GM21786 (cell line): ENCODE data around the gene SPIC.
"Not testable (repeated sequence)": the region's sequence is repeated elsewhere in the genome, so short reads cannot be mapped to it uniquely, and the experiment has no call there.

Experiments
- ATAC-seq: cut with Tn5 transposase; IDR thresholded peaks from one replicate; pipeline ENCODE4 v1.9.1; 2021; ENCODE audit not compliant: unreplicated experiment

Gene SPIC

DNA sequence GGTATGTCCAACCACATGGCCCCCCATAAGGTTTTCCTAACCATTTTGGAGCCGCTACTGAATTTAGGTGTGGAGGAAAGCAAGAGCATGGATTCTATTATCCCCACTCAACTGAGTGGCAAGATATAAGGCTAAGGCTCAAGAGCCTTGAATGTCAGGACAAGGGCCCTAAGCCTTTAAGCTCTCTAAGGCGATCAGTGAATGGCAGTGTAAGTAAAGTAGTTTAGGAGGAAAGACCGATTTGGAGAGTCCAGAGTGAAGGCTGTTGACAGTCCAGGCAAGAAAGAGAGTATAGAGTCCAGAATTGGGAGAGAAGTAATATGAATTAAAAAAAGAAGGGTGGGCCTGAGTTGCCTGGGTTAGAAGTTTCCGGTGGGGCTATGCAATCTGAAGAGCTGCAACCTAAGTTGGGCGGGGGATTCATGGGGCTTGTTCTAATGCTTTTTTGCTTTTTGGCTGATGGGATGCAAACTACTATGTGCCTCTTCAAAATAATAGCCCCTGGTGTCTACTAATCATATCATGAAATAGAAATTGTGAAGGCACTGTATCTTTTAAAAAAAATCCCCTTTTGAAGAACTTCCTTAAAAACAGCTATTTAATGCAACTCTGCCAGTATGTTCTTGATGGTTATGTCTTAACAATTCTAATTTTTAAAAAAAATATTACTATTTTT is at the start of gene SPIC:
Gene SPIC (plus strand): TSS at position 626 of the 676 bp plus-strand sequence. CDS start 1,569 bp downstream, outside the sequence.
- ATAC-seq = no peak

- no peak for ATAC-seq
These were observed 44.7 kb upstream of the SPIC start for GRCh38 chr12:101430456-101430855.

DNA sequence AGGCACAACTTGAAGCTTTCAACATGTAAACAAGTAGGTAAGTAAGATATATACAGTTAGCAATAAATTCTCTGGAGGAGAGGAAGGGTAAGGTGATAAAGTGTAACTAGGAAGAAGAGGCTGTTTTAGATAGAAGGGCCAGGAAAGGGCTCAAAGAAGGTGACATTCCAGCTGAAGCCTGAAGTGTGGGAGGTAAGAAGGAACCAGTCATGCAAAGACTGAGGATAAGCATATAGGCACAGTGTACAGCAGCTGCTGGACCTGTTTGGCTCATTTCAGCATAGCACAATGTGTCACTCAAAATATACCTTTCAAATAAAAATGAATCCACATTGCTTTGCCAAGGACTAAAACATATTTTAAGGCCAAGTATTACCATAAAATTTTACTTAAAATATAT is 39.0 kb upstream of the SPIC start:
- no peak for ATAC-seq

DNA sequence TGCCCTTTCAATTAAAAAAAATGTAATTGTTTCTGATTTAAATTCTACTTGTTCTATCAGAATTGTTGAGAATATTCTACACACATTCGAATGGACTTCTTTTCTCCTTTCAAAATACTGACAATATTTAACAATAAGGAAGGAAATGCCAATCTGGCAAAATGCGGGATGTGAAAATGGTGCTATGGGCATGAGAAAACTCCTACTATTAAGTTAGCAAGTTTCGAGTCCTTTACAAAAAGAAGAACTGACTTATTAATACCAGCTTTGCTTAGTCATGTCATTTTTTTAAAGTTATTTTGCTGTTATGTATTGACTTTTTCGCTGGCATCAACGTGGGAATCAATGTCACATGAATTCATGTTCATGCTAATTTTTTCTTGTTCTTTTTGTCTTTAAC is 35.9 kb upstream of the SPIC start:
- ATAC-seq = no peak

DNA sequence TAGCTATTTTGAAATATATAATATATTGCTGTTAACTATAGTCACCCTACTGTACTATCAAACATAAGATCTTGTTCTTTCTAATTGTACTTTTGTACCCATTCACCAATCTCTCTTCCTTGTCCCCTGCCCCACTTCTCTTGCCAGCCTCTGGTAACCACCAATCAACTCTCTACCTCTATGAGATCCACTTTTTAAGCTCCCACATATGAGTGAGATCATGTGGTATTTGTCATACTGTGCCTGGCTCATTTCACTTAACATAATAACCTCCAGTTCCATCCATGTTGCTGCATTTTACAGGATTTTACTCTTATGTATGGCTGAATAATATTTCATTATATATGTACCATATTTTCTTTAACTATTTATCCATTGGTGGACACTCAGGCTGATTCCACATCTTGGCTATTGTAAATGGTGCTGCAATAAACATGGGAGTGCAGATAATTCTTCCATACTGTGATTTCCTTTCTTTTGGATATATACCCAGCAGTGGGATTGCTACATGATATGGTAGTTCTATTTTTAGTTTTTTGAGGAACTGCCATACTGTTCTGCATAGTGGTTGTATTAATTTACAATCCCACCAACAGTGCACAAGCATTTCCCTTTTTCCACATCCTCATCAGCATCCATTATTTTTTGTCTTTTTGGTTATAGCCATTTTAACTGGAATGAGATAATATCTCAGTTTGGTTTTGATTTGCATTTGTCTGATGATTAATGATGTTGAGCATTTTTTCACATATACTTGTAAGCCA is 33.5 kb upstream of the SPIC start:
- no peak for ATAC-seq

DNA sequence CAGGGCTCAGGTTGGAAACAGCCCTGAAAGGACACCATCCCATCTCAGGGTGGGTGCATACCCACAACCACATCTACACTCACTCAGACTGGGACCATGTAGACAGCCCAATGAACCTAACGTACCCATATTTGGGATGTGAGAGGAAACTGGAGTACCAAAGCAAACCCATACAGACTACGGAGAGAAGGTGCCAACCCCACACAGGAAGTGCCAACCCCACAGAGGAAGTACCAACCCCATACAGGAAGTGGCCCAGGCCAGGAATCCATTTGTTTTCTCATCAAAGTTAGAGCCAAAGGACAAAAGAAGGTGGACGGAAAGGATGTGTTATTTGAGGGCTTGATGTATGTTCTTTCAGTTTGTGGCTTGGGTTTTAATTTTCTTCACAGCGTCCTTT is 19.5 kb upstream of the SPIC start:
- ATAC-seq = no peak

DNA sequence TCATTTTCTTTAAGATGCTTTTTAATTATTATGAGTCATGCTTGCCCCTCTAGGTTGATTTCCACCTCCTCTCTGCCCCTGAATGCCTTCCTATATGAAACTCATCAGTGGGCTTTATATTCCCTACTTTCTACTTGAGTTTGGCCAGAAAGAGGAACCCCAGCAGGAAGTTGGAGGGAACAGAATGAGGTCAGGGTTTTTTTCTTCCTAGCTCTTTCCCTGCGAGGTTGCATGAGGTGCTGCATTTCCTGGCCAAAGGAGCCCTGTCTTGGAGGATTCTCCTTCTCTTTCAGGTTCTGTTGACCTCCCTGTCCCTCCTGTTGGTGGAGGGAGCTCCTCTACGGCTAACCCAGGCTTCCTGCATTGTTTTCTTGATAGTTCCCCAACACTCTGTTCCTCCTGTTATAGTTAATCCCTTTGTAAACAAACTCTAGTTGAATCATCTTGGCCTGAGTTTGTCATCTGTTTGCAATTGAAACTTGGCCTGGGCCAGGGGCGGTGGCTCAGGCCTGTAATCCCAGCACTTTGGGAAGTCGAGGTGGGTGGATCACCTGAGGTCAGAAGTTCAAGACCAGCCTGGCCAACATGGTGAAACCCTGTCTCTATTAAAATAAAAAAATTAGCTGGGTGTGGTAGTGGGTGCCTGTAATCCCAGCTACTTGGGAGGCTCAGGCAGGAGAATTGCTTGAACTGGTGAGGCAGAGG is 15.3 kb upstream of the SPIC start:
- no peak for ATAC-seq

- ATAC-seq = no peak
These were observed 6.2 kb upstream of the SPIC start for GRCh38 chr12:101468948-101469347.

GRCh38 chr12:101470939-101471338 is 4.2 kb upstream of the SPIC start:
- no peak for ATAC-seq

GRCh38 chr12:101471878-101472277 is 3.3 kb upstream of the SPIC start:
- ATAC-seq = not testable (repeated sequence)

GRCh38 chr12:101474248-101474647 is 888 bp upstream of the SPIC start:
- no peak for ATAC-seq

DNA sequence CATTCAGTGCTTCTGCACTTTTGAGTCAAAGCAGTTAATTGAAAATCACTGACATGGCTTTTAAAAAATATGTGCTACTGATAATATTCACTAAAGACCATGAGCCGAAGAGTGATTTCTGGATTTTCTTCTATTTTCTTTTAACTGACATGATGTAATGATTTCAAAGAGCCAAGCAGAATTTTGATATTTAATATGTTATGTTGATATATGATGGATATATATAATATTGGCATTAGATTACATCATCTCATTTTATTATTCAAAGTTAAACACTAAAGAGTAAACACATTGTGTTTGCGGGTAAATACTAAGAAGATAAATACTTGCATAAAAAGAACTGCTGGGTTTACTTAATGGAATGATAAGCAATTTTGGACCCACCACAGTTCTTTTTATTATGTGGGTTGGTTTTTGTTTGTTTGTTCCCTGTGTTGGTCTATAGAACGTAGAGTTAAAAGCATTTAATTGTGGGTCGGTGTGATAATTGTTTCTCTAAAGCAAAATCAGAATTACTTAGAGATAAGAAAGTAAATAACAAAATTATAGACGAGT is 692 bp downstream of the SPIC start:
- ATAC-seq = no peak

- no peak for ATAC-seq
These were observed 5.7 kb downstream of the SPIC start for GRCh38 chr12:101480849-101481248.

- no peak for ATAC-seq
These were observed 9.9 kb downstream of the SPIC start for GRCh38 chr12:101485021-101485420.

DNA sequence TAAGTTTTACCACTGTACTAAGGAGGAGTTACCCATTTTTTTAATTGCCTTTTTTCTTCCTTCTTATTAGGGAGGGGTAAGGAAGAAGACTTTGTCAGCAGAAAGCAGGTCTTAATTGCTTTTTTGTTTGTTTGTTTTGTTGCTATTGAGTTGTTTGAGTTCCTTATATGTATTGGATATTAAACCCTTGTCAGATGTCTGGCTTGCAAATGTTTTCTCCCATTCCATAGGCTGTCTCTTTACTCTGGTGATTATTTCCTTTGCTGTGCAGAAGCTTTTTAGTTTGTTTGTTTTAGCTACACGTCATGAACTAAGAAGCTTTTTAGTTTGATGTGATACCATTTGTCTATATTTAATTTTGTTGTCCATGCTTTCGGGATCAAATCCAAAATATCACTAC is 13.3 kb downstream of the SPIC start:
- no peak for ATAC-seq

DNA sequence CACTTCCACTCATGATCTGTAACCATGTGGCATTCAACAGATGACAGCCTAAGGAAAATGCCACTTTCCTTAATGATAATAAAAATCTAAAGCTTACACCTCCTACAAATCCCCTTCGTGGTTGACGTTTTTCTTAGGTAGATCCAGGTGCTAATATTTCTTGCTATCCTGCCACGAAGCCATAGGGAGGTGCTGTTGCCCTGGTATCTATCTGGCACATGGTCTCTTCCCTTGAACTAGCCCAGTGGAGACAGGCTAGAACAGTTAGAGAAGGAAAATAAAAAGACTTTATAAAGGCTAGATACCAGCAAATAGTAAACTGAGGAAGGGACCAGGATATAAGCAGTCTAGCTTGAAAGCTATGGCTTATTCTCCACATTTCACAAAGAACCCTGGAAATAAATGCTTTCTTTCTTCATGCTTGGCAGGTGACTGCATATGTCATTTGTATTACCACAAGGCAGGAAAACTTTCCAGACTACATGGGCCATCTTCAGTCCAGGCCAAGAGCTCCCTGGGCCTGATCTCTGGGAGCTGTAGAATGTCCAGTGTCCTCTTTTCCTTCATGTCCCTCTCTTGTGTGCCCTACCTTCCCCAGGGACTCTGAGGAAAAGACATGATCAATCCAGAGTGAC is 15.3 kb downstream of the SPIC start:
- ATAC-seq = no peak

- no peak for ATAC-seq
These were observed 16.2 kb downstream of the SPIC start for GRCh38 chr12:101491329-101491728.

GRCh38 chr12:101493556-101493955 is 18.4 kb downstream of the SPIC start:
- no peak for ATAC-seq

GRCh38 chr12:101498252-101498651 is 23.1 kb downstream of the SPIC start:
- ATAC-seq = no peak

DNA sequence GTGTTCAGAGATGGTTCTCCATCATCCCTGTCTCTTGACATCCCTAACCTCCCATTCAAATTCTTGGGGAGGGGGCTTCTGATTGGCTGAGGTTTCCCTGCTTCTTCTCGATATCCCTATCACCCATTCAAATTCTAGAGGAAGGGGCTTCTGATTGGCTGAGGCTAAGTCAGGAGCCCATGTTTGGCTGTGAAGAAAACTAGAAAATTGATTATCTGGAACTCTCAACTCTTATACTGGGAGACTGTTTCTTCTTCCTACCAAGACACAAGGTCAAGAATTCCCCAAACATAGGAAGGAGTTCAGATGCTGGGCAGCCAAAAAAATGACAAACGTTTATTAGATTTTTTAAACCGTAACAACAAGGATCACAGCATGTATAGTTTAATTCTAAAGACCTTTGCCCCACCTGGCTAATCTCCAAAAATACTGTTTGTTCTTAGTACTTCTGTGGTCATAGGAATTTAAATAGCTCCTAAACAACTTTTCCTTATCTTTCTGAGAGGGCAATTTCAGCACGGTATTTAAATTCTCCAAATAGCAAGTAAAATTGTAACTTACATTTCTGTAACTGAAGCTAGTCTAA is 26.4 kb downstream of the SPIC start:
- no peak for ATAC-seq

GRCh38 chr12:101521136-101521535 is 46.0 kb downstream of the SPIC start:
- no peak for ATAC-seq
